GM19468 (cell line): ENCODE results near the gene KNCN.

Experiments used
- ATAC-seq: cut with Tn5 transposase; IDR thresholded peaks from one replicate; pipeline ENCODE4 v1.9.1; 2021; ENCODE audit warnings: mild to moderate bottlenecking, moderate library complexity, moderate number of reproducible peaks; ENCODE audit not compliant: unreplicated experiment; ENCODE audit errors: extremely low read depth

Gene KNCN

GRCh38 chr1:46526691-46527291 lies 24.7 kb downstream of the KNCN start:
- no peak for ATAC-seq

- ATAC-seq = no peak
These were observed 25.3 kb downstream of the KNCN start for GRCh38 chr1:46526013-46526690.

GRCh38 chr1:46525253-46525983 lies 26.0 kb downstream of the KNCN start:
- no peak for ATAC-seq

GRCh38 chr1:46524843-46525242 lies 26.6 kb downstream of the KNCN start:
- no peak for ATAC-seq

GRCh38 chr1:46523496-46524353 lies 27.7 kb downstream of the KNCN start:
- ATAC-seq = no peak

- ATAC-seq = no peak
These were observed 28.5 kb downstream of the KNCN start for GRCh38 chr1:46522969-46523320.

- no peak for ATAC-seq
These were observed 29.1 kb downstream of the KNCN start for GRCh38 chr1:46522184-46522968.

- ATAC-seq = no peak
These were observed 30.0 kb downstream of the KNCN start for GRCh38 chr1:46521414-46521813.

GRCh38 chr1:46520063-46520911 lies 31.2 kb downstream of the KNCN start:
- no peak for ATAC-seq

- ATAC-seq = no peak
These were observed 32.2 kb downstream of the KNCN start for GRCh38 chr1:46519209-46519608.

GRCh38 chr1:46517932-46518498 lies 33.4 kb downstream of the KNCN start:
- ATAC-seq = no peak

- no peak for ATAC-seq
These were observed 34.3 kb downstream of the KNCN start for GRCh38 chr1:46517010-46517600.

GRCh38 chr1:46516200-46516950 lies 35.1 kb downstream of the KNCN start:
- ATAC-seq = no peak

- no peak for ATAC-seq
These were observed 35.9 kb downstream of the KNCN start for GRCh38 chr1:46515576-46515975.

- ATAC-seq = no peak
These were observed 37.9 kb downstream of the KNCN start for GRCh38 chr1:46513536-46513935.

- ATAC-seq = no peak
These were observed 38.7 kb downstream of the KNCN start for GRCh38 chr1:46512792-46513190.

- no peak for ATAC-seq
These were observed 39.2 kb downstream of the KNCN start for GRCh38 chr1:46512135-46512791.
